HG03571 (cell line): Measurements from ENCODE around the gene BMAL1.

Experiments used
- ATAC-seq: cut with Tn5 transposase; IDR thresholded peaks from one replicate; pipeline ENCODE4 v1.9.1; 2021; ENCODE audit not compliant: unreplicated experiment

Gene BMAL1

GRCh38 chr11:13314676-13315394 is 37.2 kb downstream of the BMAL1 start:
- ATAC-seq, result no peak

GRCh38 chr11:13315517-13316432 is 38.2 kb downstream of the BMAL1 start:
- no peak for ATAC-seq

DNA sequence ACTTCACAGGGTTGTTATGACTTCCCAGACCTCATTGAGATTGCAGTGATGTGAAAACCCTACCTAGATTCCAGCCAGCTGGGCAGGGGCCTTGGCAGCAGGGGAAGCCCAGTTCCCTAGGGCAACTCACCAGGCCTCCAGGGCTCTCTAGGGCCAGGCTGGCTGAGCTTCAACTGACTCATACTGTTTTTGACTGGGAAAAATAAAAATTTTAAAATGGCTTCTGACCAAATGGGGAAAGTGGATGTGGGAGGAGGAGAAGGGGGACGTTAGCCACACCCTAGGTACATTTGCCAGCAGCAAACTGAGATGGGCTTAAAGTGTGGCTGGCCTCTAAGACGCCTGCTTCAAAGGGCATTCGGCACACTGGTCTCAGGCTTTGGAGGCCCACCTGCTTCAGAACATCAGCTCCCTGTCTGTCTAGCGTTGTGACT is 39.0 kb downstream of the BMAL1 start:
- no peak for ATAC-seq

GRCh38 chr11:13317293-13318080 is 39.9 kb downstream of the BMAL1 start:
- ATAC-seq, result no peak

DNA sequence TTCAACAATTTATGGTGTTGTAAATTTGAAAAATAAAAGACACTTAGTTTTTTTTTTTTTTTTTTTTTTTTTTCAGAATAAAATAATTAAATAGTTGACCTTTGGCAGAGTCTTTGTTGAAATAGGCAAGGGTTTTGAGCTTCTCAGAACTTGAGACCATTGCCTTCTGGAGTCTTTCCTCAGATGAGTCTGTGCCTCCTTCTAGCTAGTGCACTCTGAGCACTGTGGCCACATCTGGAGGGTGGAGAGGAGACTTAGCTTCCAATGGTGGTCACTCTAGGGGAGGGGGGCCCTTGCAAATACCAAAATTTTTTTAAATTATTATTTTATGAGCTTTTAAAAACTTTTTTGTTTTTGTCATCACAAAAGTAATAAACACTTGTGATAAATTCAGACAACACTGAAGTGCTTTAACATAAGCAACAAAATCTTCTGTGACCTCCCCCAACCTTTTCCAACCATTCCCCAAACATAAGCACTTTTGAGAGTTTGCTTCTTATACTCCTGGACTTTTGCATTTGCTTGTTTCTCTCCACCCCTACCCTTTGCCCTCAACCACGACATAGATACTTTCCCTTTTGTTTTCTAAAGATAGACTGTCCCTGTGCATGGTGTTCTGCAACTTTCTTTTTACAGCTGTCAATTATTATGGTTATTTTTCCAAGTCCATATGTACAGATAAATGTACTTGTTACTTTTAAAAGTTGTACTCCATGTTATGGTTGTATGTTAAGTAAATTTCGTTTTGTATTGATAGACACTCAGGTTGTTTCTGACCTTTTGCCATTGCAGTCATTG is 41.1 kb downstream of the BMAL1 start:
- ATAC-seq, result peak; percentile 70

DNA sequence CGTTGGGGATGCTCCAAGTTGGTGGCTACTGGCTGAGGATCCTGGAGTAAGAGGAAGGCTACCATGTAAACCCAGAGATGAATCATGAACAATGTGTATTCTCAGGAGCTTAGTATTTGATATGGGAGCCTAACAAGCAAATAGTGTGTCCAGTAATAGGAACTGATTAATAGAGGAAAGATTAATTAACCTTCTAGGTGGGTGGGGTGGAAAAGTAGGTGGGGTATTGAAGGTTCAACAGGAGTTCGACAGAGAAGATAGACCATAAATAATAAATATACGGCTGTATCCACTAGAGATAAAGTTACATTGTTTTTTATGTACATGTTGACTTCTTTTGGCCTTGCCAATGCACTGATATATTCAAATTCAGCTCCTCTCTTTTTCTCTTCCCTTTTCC is 43.1 kb downstream of the BMAL1 start:
- ATAC-seq, result no peak

DNA sequence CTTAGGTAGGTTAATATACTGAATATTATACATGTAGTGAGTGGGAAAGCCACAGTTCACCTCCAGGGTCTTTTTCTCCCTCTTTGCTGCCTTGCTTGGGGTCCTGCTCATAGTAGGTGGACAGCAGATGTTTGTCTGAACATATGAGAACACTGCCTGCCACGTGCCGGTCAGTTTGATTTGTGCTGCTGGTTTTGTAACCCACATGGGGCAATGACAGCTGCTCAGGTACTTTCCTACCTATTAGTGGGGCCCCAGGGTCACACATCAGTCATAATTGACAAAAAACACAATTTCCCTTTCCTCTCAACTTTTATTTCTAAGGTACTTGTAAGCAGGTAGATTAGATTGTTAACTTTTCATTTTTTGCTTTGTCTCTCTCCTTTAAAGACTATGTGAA is 43.8 kb downstream of the BMAL1 start:
- ATAC-seq, result no peak

DNA sequence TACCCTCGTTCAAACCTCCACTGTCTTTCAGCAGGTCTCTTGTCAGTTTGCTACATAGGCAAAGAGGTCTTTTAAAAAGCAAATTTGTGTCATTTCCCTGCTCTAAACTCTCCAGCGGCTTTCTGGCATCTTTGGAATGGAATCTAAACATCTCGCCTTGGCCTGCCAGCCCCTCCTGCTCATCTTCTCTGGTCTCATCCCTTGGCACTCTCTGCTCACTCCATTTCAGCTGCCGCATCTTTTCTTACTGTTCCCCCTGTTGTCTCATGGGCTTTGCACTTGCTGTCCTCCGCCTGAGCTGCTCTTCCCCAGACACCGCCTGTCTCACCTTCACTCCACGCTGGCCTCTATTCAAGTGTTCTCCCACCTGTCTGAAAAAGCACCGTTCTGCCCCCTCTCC is 46.6 kb downstream of the BMAL1 start:
- ATAC-seq, result no peak

DNA sequence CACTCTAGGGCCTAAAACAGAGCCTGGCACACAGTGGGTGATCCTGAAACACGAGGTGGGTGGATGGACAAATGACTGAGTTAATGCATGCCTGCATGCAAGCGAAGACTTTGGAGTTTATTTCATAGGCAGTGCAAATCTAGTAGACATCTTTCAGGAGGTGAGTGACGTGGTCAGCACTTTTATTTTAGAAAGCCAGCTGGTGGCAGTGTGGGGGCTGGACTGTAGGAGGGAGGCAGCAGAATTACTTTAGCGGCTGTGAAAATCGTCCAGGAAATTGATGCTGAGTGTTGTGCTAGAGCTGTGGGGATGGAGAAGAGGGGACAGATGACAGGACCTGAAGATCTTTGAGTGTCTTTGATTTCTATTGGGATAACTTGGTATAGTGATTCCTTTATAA is 47.1 kb downstream of the BMAL1 start:
- ATAC-seq, result no peak

- no peak for ATAC-seq
Observed at GRCh38 chr11:13327421-13327820, 49.8 kb downstream of the BMAL1 start.

DNA sequence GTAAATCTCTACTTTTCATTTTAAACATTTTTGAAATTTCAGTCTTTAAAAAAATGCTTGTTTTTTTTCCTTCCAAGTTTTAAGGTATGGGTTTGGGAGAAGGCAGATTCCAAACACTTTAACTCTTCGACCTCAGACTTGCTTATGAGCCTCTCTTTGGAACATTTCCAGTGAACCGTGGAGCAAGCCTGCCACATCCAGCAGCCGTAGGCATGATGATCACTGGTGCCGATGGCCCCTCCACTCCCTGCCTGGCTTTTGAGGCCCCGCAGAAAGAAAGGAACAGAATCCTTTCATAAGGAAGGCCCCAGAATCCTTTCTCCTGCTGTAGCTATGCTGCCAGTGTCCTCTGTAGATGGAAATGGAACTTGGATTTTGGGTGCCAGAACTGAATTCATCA is 50.7 kb downstream of the BMAL1 start:
- no peak for ATAC-seq

DNA sequence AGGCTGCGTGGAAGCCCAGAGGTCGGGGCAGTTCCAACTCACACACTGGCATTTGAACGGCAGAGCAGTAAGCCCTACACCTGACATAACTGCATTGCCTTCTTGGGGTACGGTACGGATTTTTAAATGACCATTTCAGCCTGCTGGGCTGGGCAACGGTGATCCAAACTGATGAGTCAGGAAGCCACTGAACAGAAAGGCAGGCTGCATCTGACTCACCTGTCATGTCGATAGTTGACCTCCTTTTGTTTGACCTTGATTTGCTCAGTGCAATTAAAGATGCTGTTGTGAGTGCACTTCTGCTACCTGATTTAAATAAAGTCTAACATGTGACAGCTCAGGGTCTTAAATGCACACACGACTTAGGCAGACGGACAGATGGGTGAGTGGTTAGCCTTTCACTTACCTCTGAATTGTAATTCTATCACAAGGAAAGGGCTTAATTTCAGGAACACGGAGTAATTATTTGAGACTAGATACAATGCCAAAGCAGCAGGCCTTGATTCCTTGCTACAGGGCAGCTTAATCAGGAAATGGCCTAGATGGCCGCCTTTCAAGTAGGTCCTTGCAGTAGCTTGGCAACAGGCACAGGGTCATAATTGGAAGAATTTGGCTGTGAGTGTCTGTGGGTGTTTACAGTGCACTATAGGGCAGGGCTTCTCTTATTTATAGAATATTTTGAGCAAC is 52.2 kb downstream of the BMAL1 start:
- no peak for ATAC-seq

DNA sequence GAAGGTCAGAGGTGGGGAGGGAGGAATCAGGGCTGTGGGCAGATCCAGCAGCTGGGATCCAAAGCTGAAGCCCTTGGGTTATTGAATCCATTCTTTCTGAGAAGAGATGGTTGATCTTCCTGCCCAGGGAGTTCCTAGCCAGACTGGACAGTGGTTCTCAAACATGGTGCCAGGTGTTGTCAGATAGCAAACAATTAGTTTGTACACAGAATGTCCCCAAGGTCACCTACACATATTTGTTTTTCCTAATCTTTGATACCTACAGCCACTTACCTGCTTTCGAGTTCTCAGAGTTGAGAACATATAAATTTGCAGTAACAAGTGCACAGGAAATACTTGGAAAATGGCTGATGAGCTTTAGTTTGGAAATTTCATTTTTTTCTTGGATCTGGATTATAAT is 54.5 kb downstream of the BMAL1 start:
- ATAC-seq, result no peak

DNA sequence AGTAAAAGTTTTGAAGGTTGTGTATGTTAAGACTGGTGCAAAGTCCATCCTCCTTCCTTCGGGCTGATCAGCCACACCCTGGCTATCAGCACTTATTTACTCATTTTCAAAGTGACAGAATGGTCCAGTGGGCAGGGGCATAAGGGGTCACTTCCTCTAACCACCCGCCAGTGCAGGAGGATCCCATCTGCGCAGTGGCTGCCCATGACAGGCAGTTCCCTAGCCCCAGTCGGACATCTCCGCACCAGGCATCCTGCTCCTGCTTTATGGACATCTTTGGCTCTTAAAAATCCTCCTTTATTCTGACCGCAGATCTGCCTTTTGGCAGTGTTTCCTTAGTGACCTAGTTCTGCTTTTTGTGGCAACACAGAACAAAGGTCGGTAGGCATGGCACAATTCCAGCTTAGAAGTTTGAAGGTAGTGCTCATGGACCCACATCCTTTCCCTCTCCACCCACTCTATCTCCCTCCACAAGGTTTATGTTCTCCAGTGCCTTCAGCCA is 55.9 kb downstream of the BMAL1 start:
- ATAC-seq, result peak; percentile 67

- ATAC-seq, result no peak
Observed at GRCh38 chr11:13334034-13334786, 56.6 kb downstream of the BMAL1 start.

- ATAC-seq, result peak; percentile 35
Observed at GRCh38 chr11:13335319-13335718, 57.7 kb downstream of the BMAL1 start.

DNA sequence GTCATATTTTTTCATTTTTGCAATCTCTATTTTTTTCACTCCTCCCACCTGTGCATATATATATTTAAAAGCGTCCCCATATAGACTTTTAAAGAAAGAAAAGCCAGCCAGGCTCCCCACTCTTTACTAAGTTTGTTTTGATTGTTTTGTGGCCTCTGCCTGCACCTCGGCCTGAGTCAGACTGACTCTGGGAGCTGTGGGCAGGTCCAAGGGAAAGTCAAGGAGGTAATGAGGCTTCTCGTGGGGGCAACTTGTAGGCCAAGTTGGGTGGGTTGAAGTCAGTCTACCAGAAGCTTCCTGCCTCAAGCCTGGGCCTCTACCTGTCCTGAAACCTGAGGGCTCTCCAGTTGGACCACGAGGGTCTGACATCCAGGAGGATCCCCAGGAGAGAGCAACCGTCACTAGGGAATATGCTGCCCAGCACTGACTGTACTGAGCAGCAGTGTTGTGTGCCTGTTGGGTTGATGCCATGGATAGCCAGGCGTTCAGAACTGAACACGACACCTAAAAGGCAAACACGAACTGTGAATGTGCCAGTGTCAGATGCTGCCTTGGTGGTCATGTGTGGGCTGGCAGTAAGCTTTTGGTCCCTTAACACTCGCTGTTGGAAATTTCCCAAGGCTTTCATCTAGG is 58.8 kb downstream of the BMAL1 start:
- ATAC-seq, result no peak

DNA sequence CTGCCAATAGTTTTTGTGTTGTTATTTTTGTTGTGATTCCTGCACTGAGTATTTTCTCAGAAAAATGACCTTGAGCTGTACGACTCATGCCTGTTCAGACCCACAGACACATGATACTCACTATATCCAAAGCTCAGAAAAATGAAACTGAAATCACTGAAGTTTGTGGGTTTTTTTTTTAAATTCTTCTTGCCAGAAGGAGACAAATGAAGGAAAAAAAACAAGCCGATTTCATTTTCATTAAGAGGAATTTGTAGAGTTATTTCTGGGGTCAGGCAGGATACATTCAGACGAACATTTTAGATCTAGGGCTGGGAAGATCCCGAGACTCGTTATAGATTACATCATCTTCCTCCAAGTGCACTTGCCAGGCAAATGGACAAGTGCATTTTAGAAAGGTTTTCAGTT is 60.4 kb downstream of the BMAL1 start:
- ATAC-seq, result no peak
